GM23338 (cell line): ENCODE results near the gene SAMHD1. TPM values are rescaled to one million over a fixed set of nuclear protein-coding genes. Genes with fewer than 3 reads are reported as not detected.
A peak's percentile ranks its signal among the peaks of the same experiment; 100 is the strongest.

Experiments
- ATAC-seq: fragments of 200-7000 bp; cut with Tn5 transposase; 3 replicates; pipeline ENCODE4 v1.9.1; 2020
- DNase-seq: peaks from one replicate; pipeline ENCODE4 v3.0.0-alpha.2; 2015; ENCODE audit warnings: low spot score
- H2AFZ ChIP-seq: fragments of 200-600 bp; sonication (generic); 2 replicates; pipeline ENCODE4 v1.8.0; 2016; ENCODE audit warnings: antibody characterized with exemption, mild to moderate bottlenecking, moderate library complexity
- H3F3A ChIP-seq: fragments of 200-600 bp; sonication (generic); replicated peaks from 2 replicates; pipeline ENCODE4 v1.8.0; 2017; ENCODE audit warnings: antibody characterized with exemption, mixed run types, low read depth
- H3K27ac ChIP-seq: fragments of 200-600 bp; sonication (generic); 2 replicates; pipeline ENCODE4 v1.6.1; 2016; ENCODE audit warnings: low read depth
- H3K27me3 ChIP-seq: fragments of 200-600 bp; sonication (generic); 2 replicates; pipeline ENCODE4 v1.8.0; 2016; ENCODE audit warnings: mild to moderate bottlenecking, mixed run types, moderate library complexity; ENCODE audit not compliant: insufficient read depth
- H3K36me3 ChIP-seq: fragments of 200-600 bp; sonication (generic); 2 replicates; pipeline ENCODE4 v1.8.0; 2016; ENCODE audit warnings: mild to moderate bottlenecking; ENCODE audit not compliant: insufficient read depth
- H3K4me1 ChIP-seq: fragments of 200-600 bp; sonication (generic); 2 replicates; pipeline ENCODE4 v1.8.0; 2016; ENCODE audit warnings: mild to moderate bottlenecking, moderate library complexity; ENCODE audit not compliant: insufficient read depth
- H3K4me2 ChIP-seq: fragments of 200-600 bp; sonication (generic); 2 replicates; pipeline ENCODE4 v1.7.1; 2017; ENCODE audit warnings: mixed run types
- H3K4me3 ChIP-seq: fragments of 200-600 bp; sonication (generic); 2 replicates; pipeline ENCODE4 v1.6.1; 2016; ENCODE audit warnings: mixed run types
- H3K79me2 ChIP-seq: fragments of 200-600 bp; sonication (generic); replicated peaks from 2 replicates; pipeline ENCODE4 v1.8.0; 2017; ENCODE audit warnings: mild to moderate bottlenecking; ENCODE audit not compliant: insufficient read depth
- H3K9me2 ChIP-seq: fragments of 200-600 bp; sonication (generic); 2 replicates; pipeline ENCODE4 v1.8.0; 2017; ENCODE audit not compliant: insufficient read depth
- H4K20me1 ChIP-seq: fragments of 200-600 bp; sonication (generic); replicated peaks from 2 replicates; pipeline ENCODE4 v1.8.0; 2017; ENCODE audit warnings: mild to moderate bottlenecking; ENCODE audit not compliant: insufficient read depth
- H3K27ac Mint-ChIP-seq: 2 replicates; pipeline ENCODE4 v1.8.0; 2020; ENCODE audit warnings: inconsistent platforms, mild to moderate bottlenecking, moderate library complexity, mixed read lengths
- H3K27me3 Mint-ChIP-seq: 3 replicates; pipeline ENCODE4 v1.8.0; 2022; ENCODE audit warnings: low read depth, mild to moderate bottlenecking, moderate library complexity, mixed read lengths, inconsistent platforms; ENCODE audit not compliant: insufficient read depth, poor library complexity
- H3K36me3 Mint-ChIP-seq: 3 replicates; pipeline ENCODE4 v1.8.0; 2021; ENCODE audit warnings: low read depth, mild to moderate bottlenecking, inconsistent platforms, moderate library complexity, mixed read lengths
- H3K4me1 Mint-ChIP-seq: 3 replicates; pipeline ENCODE4 v1.8.0; 2020; ENCODE audit warnings: mild to moderate bottlenecking, inconsistent platforms, mixed read lengths
- H3K4me3 Mint-ChIP-seq: 3 replicates; pipeline ENCODE4 v1.8.0; 2021; ENCODE audit warnings: moderate library complexity, mild to moderate bottlenecking, inconsistent platforms, mixed read lengths
- H3K9me3 Mint-ChIP-seq: 3 replicates; pipeline ENCODE4 v1.8.0; 2020; ENCODE audit warnings: moderate library complexity, mild to moderate bottlenecking, inconsistent platforms, mixed read lengths
- CREB1 ChIP-seq: fragments of 250-450 bp; sonication (Bioruptor Pico); IDR thresholded peaks from 2 replicates; pipeline ENCODE4 v1.5.0; 2020; ENCODE audit warnings: low read depth, mild to moderate bottlenecking, moderate library complexity
- CTCF ChIP-seq, 2 experiments: fragments of 200-600 bp in 1 of 2; sonication (generic) in 1 of 2; conservative IDR thresholded peaks; 2 replicates each; pipeline versions ENCODE4 v1.5.1 to v1.6.1; 2016 to 2017; ENCODE audit warnings: antibody characterized with exemption in 2 of 2, low read depth in 2 of 2, mild to moderate bottlenecking in 2 of 2, moderate library complexity in 1 of 2
- ETS1 ChIP-seq: IDR thresholded peaks from 2 replicates; pipeline ENCODE4 v1.6.1; 2016; ENCODE audit warnings: antibody characterized with exemption
- EZH2 ChIP-seq: fragments of 200-600 bp; sonication (generic); IDR thresholded peaks from one replicate; pipeline ENCODE4 v1.8.0; 2017; ENCODE audit warnings: antibody characterized with exemption, mild to moderate bottlenecking, low read depth; ENCODE audit not compliant: unreplicated experiment
- EZH2phosphoT487 ChIP-seq: fragments of 200-600 bp; sonication (generic); IDR thresholded peaks from one replicate; pipeline ENCODE4 v1.8.1; 2018; ENCODE audit warnings: antibody characterized with exemption; ENCODE audit not compliant: unreplicated experiment
- JUNB ChIP-seq: IDR thresholded peaks from one replicate; pipeline ENCODE4 v1.6.1; 2016; ENCODE audit warnings: antibody characterized with exemption; ENCODE audit not compliant: unreplicated experiment
- NANOG ChIP-seq: IDR thresholded peaks from 2 replicates; pipeline ENCODE4 v1.6.1; 2016; ENCODE audit warnings: antibody characterized with exemption, borderline replicate concordance
- POLR2AphosphoS5 ChIP-seq: IDR thresholded peaks from 2 replicates; pipeline ENCODE4 v1.6.1; 2016; ENCODE audit warnings: antibody characterized with exemption, low read depth
- REST ChIP-seq: IDR thresholded peaks from one replicate; pipeline ENCODE4 v1.6.1; 2018; ENCODE audit warnings: antibody characterized with exemption; ENCODE audit not compliant: unreplicated experiment
- STAT1 ChIP-seq: IDR thresholded peaks from one replicate; pipeline ENCODE4 v1.6.1; 2016; ENCODE audit warnings: antibody characterized with exemption; ENCODE audit not compliant: unreplicated experiment
- ZNF114 ChIP-seq: fragments of 250-450 bp; sonication (Bioruptor Pico); IDR thresholded peaks from 2 replicates; pipeline ENCODE4 v1.5.0; 2020; ENCODE audit warnings: mild to moderate bottlenecking, moderate library complexity
- ZNF331 ChIP-seq: fragments of 250-450 bp; sonication (Bioruptor Pico); IDR thresholded peaks from 2 replicates; pipeline ENCODE4 v1.5.0; 2020; ENCODE audit warnings: low read depth, mild to moderate bottlenecking, moderate library complexity
- ZNF462 ChIP-seq: fragments of 250-450 bp; sonication (Bioruptor Pico); IDR thresholded peaks from 2 replicates; pipeline ENCODE4 v1.5.0; 2020; ENCODE audit warnings: mild to moderate bottlenecking, moderate library complexity
- polyA plus RNA-seq: library from polyadenylated mRNA; unstranded; fragments of >200 nt; fragmentation: Nextera tagmentation; extraction: Ambion mirVana; gene quantifications from 2 replicates; pipeline ENCODE4 v1.2.1, GENCODE V29; 2016
- total RNA-seq: library from RNA; depleted of rRNA; stranded (reverse); fragments of >200 nt; shearing (Covaris generic); gene quantifications from 2 replicates; pipeline ENCODE4 v1.2.3, GENCODE V29; 2014

Gene SAMHD1
- total and polyA plus RNA-seq, 2 experiments from 2014 or later, result 21.9 to 45.4 TPM

- Histone ChIP-seq H3K79me2 (peaks cover 14% of the 10 kb centered on the region), H4K20me1 (peaks cover 5% of the 10 kb centered on the region), H3K4me2 (no peak overlapping the region), H3K27me3 (peaks cover 25% of the 10 kb centered on the region), H3K36me3 (no peaks in the 10 kb centered on the region), H3K4me3 (no peak overlapping the region), H3K27ac (no peak overlapping the region), H3K9me2 (no peaks in the 10 kb centered on the region), H3F3A (no peaks in the 10 kb centered on the region), H2AFZ (peak overlapping the region; percentile 90; the same call in 1 of the 2 replicates), H3K4me1 (peaks cover 22% of the 10 kb centered on the region)
- Mint-ChIP-seq H3K9me3 (no peaks in the 10 kb centered on the region), H3K27ac (no peak overlapping the region), H3K4me3 (0 out of 3 replicates have a peak overlapping the region, but pooled peaks have one; percentile 28), H3K27me3 (peaks cover 22% of the 10 kb centered on the region), H3K36me3 (no peaks in the 10 kb centered on the region), H3K4me1 (peaks cover 26% of the 10 kb centered on the region)
- TF ChIP-seq ZNF331 (CRISPR knock-in tag), result no peak
- no peak for TF ChIP-seq EZH2
- TF ChIP-seq ZNF462 (CRISPR knock-in tag), result no peak
- no peak for TF ChIP-seq ZNF114 (CRISPR knock-in tag)
- TF ChIP-seq CREB1 (CRISPR knock-in tag), result no peak
- no peak for TF ChIP-seq CTCF (conservative IDR thresholded peaks at IDR 0.05; ENCODE audit: low read depth in 2 of 2)
- no peak for TF ChIP-seq POLR2AphosphoS5
- TF ChIP-seq REST, result no peak
- no peak for TF ChIP-seq STAT1
- no peak for TF ChIP-seq JUNB
- no peak for TF ChIP-seq ETS1
- no peak for TF ChIP-seq NANOG
- TF ChIP-seq EZH2phosphoT487, result no peak
- DNase-seq, result no peak
- no peak for ATAC-seq
Observed at GRCh38 chr20:36865861-36866149, 85.7 kb downstream of the SAMHD1 start.
